ENCODE measurements around the gene ERFE.

ERFE gene

DNA sequence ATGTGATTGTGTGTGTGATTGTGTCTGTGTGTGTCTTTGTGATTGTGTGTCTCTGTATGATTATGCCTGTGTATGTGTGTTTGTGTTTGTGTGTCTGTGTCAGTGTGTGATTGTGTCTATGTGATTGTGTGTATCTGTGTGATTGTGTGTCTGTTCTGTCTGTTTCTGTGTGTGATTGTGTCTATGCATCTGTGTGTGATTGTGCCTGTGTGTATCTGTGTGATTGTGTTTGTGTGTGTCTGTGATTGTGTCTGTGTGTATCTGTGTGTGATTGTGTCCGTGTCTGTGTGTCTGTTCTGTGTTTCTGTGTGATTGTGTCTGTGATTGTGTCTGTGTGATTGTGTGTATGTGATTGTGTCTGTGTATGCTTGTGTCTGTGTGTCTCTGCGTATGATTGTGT is 32.4 kb upstream of the ERFE start:
- no peak for DNase-seq

DNA sequence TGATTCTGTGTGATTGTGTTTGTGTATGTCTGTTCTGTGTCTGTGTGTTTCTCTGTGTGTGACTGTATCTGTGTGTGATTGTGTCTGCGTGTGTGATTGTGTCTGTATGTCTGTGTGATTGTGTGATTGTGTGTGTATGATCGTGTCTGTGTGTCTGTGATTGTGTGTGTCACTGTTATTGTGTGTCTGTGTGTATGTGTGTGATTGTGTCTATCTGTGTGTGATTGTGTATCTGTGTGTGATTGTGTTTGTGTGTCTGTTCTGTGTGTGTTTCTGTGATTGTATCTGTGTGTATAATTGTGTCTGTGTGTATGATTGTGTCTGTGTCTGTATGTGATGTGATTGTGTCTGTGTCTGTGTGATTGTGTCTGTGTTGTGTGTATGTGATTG is 32.0 kb upstream of the ERFE start:
- no peak for DNase-seq

DNA sequence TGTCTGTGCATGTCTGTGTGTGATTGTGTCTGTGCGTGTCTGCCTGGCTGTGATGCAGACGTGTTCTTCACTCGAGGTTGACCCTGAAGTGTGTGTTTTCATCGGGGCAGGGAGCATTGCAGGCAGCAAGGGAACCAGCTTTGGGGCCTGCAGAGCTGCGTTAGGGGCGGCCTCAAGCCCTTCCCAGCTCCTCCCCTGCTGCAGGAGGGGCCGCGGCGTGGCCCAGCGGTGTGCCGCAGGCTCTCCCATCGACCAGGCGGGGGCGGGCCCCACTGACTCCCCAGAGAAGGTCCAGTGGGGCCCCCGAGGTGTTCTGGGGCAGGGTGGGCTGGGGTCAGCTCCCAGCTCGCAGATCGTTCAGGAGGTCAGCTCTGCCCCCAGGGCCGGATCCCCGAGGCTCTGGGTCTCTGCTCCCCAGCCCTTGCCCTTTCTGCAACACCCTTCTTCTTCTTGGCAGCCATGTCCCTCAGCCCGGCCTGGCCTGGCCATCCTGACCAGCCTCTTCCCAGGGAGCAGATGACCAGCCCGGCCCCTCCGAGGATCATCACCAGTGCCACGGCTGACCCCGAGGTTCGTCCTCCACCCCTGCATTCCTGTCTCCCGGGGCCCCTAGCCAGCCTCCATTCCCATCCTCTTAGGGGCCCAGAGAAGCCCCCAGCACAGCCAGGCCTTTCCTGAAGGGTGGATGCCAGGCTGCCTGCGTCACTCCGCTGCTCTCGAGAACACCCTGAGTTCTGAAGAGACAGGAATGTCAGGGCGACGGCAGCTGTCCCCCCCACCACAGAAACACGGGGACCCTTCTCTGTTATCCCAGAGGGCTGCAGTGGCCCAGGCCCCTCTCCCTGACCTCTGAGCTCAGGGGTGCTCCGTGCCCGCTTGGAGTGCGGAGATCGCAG is 31.4 kb upstream of the ERFE start:
- no peak for DNase-seq

DNA sequence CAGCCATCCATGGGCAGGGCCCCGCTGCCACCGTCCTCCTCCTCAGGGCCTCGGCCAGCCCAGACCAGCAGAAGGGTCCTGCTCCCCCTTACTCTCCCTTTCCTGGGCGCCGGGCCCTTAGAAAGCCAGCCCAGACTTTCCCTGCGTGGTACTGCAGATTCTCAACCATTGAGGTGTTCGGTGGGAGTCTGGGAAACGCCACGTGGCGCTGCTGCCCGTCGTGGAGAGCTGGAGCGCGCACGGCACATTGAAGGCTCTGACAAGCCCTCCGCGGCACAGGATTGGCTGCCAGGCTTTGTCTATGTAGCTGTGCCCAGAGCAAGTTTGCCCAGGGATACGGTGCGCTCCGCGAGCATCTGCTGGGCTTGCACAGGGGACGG is 30.7 kb upstream of the ERFE start:
- no peak for DNase-seq

DNA sequence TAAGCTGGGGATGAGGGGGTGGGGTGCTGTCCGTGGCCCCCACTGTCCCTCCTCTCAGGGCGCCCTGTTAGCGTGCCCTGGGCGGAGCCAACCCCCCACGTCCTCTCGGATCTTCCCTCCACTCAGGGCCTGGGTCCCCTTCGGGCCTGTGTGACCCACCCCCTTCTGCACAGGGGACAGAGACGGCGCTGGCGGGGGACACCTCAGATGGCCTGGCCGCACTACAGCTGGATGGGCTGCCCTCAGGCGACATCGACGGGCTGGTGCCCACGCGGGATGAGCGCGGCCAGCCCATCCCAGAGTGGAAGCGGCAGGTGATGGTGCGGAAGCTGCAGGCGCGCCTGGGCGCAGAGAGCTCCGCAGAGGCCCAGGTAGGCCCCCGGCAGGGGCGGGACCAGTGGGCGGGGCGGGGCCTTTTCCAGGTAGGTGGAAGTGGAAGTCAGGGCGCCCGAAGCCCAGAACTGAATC is 30.2 kb upstream of the ERFE start:
- DNase-seq, result no peak

DNA sequence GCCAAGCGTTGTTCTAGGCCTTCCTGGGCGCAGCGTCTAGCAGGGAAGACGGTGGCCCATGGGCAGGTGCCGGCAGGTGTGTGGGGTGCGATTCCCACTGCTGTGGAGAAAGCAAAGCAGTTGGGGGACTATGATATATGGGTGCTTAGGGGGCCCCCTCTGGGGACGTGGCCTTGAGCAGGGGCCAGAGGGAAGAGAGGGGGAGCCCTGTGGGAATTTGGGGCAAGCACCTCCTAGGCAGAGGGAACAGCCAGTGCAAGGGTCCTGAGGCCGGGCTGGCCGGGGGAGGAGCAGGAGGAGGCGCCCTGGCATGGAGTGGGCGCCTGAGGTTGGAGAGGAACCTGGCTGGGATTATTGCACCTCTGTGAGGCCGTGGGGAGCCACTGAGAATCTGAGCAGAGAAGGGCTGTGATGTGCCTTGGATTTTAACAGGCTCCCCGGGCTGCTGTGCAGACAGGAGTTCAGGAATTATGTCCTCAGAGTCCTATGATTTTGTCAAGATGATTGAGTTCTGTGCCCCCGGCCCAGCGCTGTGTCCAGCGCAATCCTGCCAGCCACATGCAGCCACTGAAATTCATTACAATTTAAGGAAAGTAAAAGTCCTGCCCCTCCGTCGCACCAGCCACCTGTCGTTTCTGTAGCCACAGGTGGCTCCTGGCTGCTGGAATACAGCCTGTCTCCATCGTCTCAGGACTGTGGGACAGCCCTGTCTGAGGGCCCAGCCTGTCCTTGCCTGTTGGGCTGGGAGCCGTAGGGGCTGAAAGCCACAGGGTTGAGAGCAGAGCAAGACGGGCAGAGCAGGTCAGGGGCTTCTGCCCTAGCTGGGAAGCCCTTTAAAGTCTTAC is 29.4 kb upstream of the ERFE start:
- DNase-seq, result no peak

DNA sequence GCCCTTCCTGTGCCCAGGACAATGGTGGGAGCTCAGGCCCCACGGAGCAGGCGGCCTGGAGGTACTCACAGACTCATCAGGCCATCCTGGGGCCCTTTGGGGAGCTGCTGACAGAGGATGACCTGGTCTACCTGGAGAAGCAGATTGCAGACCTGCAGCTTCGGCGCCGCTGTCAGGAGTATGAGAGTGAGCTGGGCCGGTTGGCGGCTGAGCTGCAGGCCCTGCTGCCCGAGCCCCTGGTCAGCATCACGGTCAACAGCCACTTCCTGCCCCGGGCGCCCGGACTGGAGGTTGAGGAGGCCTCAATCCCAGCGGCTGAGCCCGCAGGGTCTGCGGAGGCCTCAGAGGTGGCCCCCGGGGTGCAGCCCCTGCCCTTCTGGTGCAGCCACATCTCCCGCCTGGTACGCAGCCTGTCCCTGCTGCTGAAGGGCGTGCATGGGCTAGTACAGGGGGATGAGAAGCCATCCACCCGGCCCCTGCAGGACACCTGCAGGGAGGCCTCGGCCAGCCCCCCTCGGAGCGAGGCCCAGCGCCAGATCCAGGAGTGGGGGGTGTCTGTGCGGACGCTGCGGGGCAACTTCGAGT is 28.6 kb upstream of the ERFE start:
- no peak for DNase-seq

DNA sequence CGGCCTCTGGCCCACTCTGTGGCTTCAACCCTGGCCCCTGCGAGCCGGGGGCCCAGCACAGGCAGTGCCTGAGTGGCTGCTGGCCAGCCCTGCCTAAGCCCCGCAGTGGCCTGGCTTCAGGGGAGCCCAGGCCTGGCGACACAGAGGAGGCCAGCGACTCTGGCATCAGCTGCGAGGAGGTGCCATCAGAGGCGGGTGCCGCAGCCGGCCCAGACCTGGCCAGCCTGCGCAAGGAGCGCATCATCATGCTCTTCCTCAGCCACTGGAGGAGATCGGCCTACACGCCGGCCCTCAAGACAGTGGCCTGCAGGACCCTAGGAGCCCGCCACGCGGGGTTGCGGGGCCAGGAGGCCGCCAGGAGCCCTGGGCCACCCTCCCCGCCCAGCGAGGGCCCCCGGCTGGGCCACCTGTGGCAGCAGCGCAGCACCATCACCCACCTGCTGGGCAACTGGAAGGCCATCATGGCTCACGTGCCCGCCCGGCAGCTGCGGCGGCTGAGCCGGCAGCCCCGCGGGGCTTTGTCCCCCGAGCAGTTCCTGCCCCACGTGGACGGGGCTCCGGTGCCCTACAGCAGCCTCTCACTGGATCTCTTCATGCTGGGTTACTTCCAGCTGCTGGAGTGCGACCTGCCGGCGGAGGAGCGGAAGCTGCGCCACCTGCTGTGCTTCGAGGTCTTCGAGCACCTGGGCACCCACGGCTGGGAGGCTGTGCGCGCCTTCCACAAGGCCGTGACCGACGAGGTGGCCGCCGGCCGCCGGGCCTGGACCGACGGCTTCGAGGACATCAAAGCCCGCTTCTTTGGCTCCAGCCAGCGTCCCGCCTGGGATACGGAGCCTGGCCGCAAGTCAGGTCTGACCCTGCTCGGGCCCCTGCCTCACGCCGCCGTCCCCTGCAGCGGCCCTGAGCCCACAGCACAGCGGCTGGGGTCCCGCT is 27.8 kb upstream of the ERFE start:
- DNase-seq, result no peak

DNA sequence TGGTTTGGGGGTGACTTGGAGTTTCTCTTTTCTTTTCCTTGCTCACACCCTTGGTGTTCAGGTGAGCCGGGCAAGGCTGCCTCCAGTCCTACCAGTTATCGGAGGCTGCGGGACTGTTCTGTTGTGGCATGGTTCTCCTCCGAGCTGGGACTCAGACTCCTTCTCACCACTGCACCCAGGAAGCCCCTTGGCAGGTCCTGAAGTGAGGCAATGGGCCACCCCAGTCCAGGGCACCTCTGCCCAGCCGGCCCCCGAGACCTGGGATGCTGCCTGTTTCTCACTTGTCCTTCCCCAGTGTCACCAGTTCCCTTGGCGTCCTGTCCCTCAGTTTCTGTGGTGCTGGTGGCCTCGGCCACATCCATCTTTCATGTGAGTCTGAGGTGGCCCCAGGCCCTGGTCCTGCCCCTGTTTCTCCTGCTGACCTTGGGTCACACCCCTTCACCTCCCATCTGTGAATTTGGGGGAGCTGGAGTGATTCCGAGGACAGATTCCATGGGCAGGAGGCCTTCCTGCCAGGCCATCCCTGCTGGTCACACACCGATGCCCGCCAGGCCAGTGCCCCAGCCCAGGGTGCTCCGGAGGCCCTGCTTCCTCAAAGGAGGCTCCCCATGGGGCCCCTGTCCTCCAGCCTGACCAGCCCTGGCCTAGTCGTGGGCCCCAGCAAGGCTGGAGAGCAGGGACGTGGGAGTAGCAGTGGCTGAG is 26.9 kb upstream of the ERFE start:
- DNase-seq, result no peak

DNA sequence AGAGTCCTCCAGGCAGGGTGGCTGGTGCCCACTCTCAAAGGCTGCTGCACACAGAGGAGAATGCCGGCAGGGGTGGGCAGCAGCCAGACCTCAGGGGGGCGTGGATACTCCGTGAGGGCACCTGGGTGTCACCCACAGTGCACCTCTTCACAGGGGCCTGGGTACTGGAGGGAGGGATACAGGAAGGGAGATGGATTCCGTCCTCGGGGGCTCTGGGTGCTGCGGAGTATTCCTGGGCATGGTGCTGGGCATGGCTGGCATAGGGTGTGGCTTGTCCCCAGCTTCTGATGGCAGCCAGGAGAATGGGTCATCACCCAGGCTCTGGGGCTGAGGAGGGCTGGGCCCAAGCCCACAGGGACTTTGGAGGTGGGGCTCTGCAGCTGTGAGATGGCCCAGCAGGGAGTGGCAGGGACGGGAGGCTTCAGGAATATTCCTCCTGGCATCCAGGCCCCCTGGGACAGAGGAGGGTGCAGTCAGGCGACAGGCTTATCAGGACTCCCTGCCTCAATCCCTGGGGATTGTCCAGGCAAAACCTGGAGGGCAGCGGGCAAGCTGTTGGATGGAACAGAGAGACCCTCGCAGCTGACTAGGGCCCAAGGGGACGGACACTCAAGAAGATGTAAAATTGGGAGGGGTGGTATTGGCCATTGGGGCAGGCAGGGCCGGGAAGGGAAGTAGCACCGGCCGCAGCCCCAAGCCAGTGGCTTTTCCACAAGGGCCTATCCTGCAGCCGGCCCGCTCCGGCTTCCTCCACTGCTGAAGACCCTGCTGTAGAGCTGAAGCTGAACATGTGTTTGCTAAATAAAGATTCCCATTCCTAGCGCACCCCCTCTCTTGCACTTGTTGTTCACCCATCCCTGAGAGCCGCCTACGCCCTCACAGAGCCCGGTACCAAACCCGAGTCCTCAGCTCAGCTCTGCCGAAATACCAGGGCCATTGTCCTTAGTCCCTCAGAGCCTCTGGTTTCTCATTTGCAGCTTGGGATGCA is 26.0 kb upstream of the ERFE start:
- DNase-seq, result no peak

DNA sequence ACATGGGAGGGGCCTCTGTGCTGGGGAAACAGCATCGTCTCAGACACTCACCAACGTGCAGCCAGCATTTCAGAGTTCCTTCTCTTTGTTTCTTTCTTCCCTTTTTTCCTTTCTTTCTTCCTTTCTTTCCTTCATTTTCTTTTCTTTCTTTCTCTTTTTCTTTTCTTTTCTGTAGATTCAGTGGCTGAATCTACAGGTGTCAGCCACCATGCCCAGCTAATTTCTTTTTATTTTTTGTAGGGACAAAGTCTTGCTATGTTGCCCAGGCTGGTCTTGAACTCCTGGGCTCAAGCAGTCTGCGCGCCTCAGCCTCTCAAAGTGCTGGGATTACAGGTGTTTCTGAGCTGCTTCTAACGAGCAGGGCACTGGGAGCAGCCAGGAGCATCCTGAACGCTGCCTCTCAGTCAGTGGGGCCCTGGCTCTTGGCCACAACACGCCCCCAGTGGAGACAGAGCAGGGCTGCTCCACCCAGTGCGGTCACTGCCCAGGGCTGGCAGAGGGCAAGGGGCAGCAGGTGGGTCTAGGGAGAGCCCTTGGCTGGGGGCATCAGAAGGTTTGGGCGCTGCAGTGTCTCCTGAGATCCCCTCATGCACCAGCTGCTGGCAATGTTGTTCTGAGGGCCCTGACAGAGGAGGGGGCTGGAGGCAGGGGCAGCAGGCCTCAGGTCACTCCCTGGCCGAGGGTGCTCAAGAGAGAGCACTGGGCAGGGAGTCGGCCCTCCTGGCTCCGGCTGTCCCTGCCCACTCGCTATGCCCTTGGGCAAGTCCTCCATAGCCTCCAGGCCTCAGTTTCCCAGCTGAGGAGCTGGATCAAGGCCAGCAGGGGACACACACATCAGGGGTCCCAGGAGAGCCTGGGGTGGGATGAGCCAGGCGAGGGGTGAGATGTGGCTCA is 25.0 kb upstream of the ERFE start:
- no peak for DNase-seq

DNA sequence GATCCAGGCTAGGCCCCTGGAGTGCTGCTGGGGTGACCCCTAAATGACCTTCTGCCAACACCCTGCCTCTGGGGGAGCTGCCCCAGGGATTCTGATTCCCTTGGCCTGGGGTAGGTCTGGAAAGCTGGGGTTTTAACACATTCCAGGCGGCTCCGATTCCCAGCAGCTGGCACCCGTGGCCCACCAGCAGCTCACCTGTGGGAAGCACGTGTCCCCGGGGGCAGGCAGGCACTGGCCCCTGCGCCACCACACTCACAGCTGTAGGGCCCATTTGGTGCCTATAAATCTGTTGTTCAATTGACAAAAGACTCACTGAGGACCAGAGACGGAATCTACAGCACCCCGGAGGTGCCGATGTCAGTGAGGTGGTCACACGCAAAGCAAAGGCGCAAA is 24.4 kb upstream of the ERFE start:
- no peak for DNase-seq

DNA sequence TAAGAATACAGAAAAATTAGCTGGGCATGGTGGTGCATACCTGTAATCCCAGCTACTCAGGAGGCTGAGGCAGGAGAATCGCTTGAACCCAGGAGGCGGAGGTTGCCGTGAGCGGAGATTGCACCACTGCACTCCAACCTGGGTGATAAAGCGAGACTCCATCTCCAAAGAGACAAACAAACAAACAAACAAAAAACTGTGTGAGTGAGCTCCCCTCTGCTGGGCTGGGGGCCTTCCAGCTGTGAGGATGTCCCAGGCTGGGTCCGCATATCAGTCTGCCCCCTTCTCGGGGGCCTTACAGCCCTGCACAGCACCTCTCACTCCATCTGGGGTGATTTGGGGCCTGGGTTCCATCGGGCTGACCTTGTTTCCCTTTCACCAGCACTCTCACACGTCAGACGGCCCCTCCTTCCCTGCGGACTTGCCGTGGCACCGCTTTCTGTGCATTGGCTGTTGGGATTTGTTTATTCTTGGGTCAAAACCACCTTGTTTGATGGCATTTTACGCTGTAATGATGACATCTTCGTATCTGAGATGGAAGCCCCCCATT is 23.1 kb upstream of the ERFE start:
- DNase-seq, result no peak

DNA sequence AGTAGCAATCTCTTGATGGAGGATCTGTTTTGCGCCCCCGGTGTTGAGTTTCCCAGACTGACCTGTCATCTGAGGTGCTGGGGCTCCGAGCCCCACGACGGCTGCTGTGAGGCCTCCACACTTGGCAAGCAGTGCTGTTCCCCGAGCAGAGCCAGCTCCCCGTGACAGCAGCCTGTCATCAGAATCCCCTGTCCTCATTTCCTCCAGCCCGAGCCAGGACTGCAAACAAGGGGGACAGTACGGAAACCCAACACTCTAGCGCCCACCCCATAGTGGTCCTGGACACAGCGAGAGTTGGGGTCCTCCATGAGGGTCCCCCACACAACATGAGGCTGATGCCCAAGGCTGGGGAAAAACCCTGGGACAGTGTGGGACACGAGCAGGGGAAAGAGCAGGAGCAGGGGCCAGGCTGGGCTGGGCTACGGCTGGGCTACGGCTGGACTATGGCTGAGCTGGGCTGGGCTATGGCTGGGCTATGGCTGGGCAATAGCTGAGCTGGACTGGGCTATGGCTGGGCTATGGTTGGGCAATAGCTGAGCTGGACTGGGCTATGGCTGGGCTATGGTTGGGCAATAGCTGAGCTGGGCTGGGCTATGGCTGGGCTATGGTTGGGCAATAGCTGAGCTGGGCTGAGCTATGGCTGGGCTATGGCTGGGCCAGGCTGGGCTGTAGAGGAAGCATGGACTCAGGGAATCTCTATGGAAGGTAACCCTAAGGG is 21.8 kb upstream of the ERFE start:
- no peak for DNase-seq

DNA sequence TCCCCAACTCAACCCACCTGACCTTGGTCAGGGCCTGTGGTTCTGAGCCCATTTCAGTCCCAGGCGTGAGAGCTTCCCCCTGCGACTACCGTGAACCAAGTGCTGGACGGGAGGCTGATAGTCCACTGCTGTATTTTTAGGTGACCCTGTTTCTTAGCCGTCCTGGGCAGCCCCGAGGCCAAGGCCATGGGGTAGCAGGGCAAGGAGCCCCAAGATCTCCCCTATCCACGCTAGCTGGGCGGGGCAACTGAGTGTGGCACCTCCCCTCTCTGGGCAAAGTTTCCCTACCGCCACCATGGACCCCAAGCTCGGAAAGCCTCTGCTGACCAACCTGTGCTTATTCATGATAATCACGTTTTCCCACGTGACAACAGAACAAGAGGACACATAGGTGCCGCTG is 20.9 kb upstream of the ERFE start:
- DNase-seq, result no peak

DNA sequence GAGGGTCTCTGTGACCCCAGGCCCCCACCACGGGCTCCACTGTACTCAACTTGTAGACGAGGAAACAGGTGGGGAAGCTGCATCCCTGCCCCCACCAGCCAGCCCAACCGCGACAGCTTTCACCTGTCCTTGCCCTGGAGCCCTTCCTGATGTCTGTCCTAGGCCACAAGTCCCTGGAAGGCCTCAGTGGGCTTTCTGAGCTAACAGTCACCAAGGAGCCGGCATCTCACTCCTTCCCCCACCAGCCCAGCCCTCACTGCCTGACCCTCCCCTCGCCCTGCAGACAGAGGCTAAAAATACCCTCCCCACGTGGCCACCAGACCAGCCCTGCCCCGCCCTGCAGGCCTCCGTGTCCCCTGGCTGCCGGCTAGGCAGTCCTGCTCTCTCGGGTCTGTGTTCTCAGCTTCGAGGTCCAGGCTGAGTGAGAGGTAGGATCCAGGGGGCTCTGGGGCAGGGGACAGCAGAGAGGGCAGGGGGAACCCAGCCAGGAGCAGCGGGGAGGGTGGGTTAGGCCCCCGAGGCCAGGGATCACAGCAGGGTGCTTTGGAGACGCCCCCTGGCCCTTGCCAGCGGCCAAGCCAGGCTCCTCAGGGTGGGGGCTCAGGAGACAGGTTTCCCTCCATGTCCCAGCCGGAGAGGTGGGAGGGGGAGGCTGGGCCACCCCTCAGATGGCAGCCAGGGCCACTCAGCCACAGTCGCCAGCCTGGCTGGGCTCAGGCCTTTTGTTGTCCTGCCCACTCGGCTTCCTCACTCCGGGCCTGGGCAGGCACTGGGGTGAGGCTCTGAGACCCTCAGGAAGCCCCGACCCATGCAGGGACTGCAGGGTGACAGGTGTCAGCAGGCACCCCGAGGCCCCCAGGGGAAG is 20.2 kb upstream of the ERFE start, which contains the start of gene KLHL30:
Gene KLHL30 (plus strand): TSS at position 338 of the 865 bp plus-strand sequence. CDS start 2,087 bp downstream, outside the sequence.
- DNase-seq, result no peak

Data from C1 segment of cervical spinal cord (tissue), 14 donors.